Natural killer cell treated with Interleukin-12 subunit alpha and Interleukin-12 subunit beta and Interleukin-15 and Interleukin-18, amount 100 ng/mL, for 72 hours (primary cell): ENCODE measurements around the gene TCEANC. TPM values are rescaled to one million over a fixed set of nuclear protein-coding genes. Genes with fewer than 3 reads are reported as not detected.

ENCODE experiments used
- ATAC-seq, 2 donors: fragments of 150-1000 bp; cut with Tn5 transposase in 1 of 2; sonication (Bioruptor Pico), chemical (Tn5 transposase) in 1 of 2; 2 replicates each; pipeline ENCODE4 v1.10.0; 2021
- DNase-seq: peaks from one replicate; pipeline ENCODE4 v3.0.0; 2022; ENCODE audit warnings: low spot score
- H3K27ac Mint-ChIP-seq, 2 donors: 1 replicate in 1 of 2; 2 replicates in 1 of 2; pipeline ENCODE4 v1.8.0; 2022; ENCODE audit warnings: mixed read lengths in 2 of 2, mild to moderate bottlenecking in 1 of 2, moderate library complexity in 1 of 2
- H3K27me3 Mint-ChIP-seq, 2 donors: 1 replicate in 1 of 2; 2 replicates in 1 of 2; pipeline ENCODE4 v1.8.0; 2022; ENCODE audit warnings: mixed read lengths in 2 of 2
- H3K36me3 Mint-ChIP-seq: one replicate; pipeline ENCODE4 v1.8.0; 2022; ENCODE audit warnings: mixed read lengths
- H3K4me1 Mint-ChIP-seq, 2 donors: 1 replicate in 1 of 2; 2 replicates in 1 of 2; pipeline ENCODE4 v1.8.0; 2022; ENCODE audit warnings: low read depth in 2 of 2, mixed read lengths in 2 of 2, mild to moderate bottlenecking in 1 of 2
- H3K4me3 Mint-ChIP-seq: one replicate; pipeline ENCODE4 v1.8.0; 2022; ENCODE audit warnings: mixed read lengths
- H3K9me3 Mint-ChIP-seq: 2 replicates; pipeline ENCODE4 v1.8.0; 2022; ENCODE audit warnings: mixed read lengths
- total RNA-seq, 2 donors: library from RNA; stranded (reverse); gene quantifications; one replicate each; pipeline ENCODE4 v1.2.3, GENCODE V29; 2022

The TCEANC gene
- total RNA-seq, 2 donors from 2014 or later = 2.8 to 4.2 TPM

- Mint-ChIP-seq H3K27me3 (peaks cover 0 to 2% of the 10 kb centered on the region in 2 donors), H3K4me3 (no peak overlapping the region), H3K36me3 (peaks cover 16% of the 10 kb centered on the region), H3K9me3 (no peaks in the 10 kb centered on the region), H3K27ac (peak overlapping the region; percentile 81 to 94), H3K4me1 (peaks cover 44 to 77% of the 10 kb centered on the region in 2 donors)
- no peak for DNase-seq
- no peak for ATAC-seq
Measured at GRCh38 chrX:13700380-13700779, 47.4 kb downstream of the TCEANC start.

- Mint-ChIP-seq H3K27me3 (peaks cover 0 to 2% of the 10 kb centered on the region in 2 donors), H3K4me3 (peak overlapping the region; percentile 38), H3K4me1 (peaks cover 39 to 69% of the 10 kb centered on the region in 2 donors), H3K36me3 (peaks cover 17% of the 10 kb centered on the region), H3K9me3 (no peaks in the 10 kb centered on the region), H3K27ac (peak overlapping the region; percentile 72 to 85)
- DNase-seq (no peak), ATAC-seq (no peak)
Measured at GRCh38 chrX:13702111-13702789, 49.3 kb downstream of the TCEANC start.

GRCh38 chrX:13703135-13703534, 50.2 kb downstream of the TCEANC start:
- H3K27me3 Mint-ChIP-seq = peaks cover 0 to 2% of the 10 kb centered on the region in 2 donors
- H3K4me3 Mint-ChIP-seq = no peak overlapping the region
- H3K36me3 Mint-ChIP-seq = peaks cover 17% of the 10 kb centered on the region
- ATAC-seq = peak in 1 of 2 donors; percentile 33
- H3K27ac Mint-ChIP-seq = peak overlapping the region; percentile 61 to 85
- DNase-seq = no peak
- no peaks in the 10 kb centered on the region for H3K9me3 Mint-ChIP-seq
- H3K4me1 Mint-ChIP-seq = peaks cover 42 to 63% of the 10 kb centered on the region in 2 donors

GRCh38 chrX:13703589-13703988, 50.6 kb downstream of the TCEANC start:
- no peak for DNase-seq
- Mint-ChIP-seq H3K27me3 (peaks cover 0 to 2% of the 10 kb centered on the region in 2 donors), H3K27ac (peak overlapping the region; percentile 61 to 67), H3K4me1 (peaks cover 42 to 61% of the 10 kb centered on the region in 2 donors), H3K36me3 (peaks cover 17% of the 10 kb centered on the region), H3K9me3 (no peaks in the 10 kb centered on the region), H3K4me3 (peak overlapping the region; percentile 40)
- peak in 1 of 2 donors; percentile 31 for ATAC-seq

- DNase-seq (no peak), ATAC-seq (no peak)
- Mint-ChIP-seq H3K4me3 (no peak overlapping the region), H3K27me3 (no peaks in the 10 kb centered on the region), H3K27ac (peak overlapping the region; percentile 64 to 90), H3K9me3 (no peaks in the 10 kb centered on the region), H3K36me3 (peaks cover 5% of the 10 kb centered on the region), H3K4me1 (peaks cover 18 to 23% of the 10 kb centered on the region in 2 donors)
Measured at GRCh38 chrX:13711141-13711540, 58.2 kb downstream of the TCEANC start.

Other genes starting within 250 kb of the TCEANC start
- gene EGFL6, start 83.5 kb upstream of the TCEANC start, total RNA-seq = 1 to 10 TPM; 3.2 to 5.0 TPM
- 10 to 100 TPM; 27.7 to 73.6 TPM for gene RAB9A, start 36.0 kb downstream of the TCEANC start, total RNA-seq
- 10 to 100 TPM; 27.5 to 32.0 TPM for gene TRAPPC2, start 81.5 kb downstream of the TCEANC start, total RNA-seq
- 10 to 100 TPM; 39.1 to 46.1 TPM for gene OFD1, start 81.6 kb downstream of the TCEANC start, total RNA-seq
- gene GPM6B, start 164.0 kb downstream of the TCEANC start, total RNA-seq = not detected